Spleen (tissue), 7 donors: ENCODE data around the gene APBB1IP.

ENCODE experiments used
- POLR2A ChIP-seq, 3 donors: fragments of 450-650 bp; IDR thresholded peaks; one replicate each; pipeline ENCODE4 v1.5.1; 2017; ENCODE audit warnings: antibody characterized with exemption in 3 of 3, mild to moderate bottlenecking in 1 of 3
- TF ChIP-seq, protein P1 (sequence below), 11 experiments: fragments of 200-600 bp in 7 of 11; fragments of 450-650 bp in 4 of 11; sonication (generic) in 4 of 11; IDR thresholded peaks in 8 of 11; conservative IDR thresholded peaks in 3 of 11; 1 replicate in 7 of 11; 2 replicates in 4 of 11; pipeline versions ENCODE4 v1.4.0 to v1.8.0; 2016 to 2021; ENCODE audit warnings: antibody characterized with exemption in 11 of 11, inconsistent platforms in 4 of 11, mild to moderate bottlenecking in 1 of 11
- donor health status: DM: no; HTN: no; CAD: no; lungs with moderate emphysema.
- donor health status: DM: no; HTN: no; CAD: no.
- donor health status: DM: no; HTN: no; CAD: no.

DNA sequence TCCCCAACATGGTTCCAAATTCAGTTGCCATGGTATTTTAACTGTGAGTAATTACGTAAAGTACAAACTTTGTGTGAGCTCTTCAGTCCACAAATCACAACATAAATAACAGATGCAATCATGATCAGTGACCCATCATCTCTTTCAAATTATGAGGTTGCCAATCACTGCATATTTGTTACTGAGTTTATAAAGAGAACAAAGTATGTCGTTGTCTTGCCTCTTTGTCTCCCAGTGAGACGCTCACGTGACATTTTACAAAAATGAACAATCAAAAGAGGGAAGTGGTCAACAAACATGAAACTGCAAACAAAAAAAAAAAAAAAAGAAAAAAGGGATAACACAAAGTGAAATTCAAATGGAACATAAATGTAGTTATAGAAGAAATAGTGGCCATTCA is 136.6 kb downstream of the APBB1IP start:
- TF ChIP-seq, protein P1, sequence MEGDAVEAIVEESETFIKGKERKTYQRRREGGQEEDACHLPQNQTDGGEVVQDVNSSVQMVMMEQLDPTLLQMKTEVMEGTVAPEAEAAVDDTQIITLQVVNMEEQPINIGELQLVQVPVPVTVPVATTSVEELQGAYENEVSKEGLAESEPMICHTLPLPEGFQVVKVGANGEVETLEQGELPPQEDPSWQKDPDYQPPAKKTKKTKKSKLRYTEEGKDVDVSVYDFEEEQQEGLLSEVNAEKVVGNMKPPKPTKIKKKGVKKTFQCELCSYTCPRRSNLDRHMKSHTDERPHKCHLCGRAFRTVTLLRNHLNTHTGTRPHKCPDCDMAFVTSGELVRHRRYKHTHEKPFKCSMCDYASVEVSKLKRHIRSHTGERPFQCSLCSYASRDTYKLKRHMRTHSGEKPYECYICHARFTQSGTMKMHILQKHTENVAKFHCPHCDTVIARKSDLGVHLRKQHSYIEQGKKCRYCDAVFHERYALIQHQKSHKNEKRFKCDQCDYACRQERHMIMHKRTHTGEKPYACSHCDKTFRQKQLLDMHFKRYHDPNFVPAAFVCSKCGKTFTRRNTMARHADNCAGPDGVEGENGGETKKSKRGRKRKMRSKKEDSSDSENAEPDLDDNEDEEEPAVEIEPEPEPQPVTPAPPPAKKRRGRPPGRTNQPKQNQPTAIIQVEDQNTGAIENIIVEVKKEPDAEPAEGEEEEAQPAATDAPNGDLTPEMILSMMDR (IDR thresholded peaks at IDR 0.05 in 8 of 11, conservative IDR thresholded peaks at IDR 0.05 in 3 of 11) = no peak
- no peak for TF ChIP-seq POLR2A (IDR thresholded peaks at IDR 0.05)
